CMK (cell line): ENCODE measurements around the gene IGFBP1.
"Not testable (repeated sequence)": the region's sequence is repeated elsewhere in the genome, so short reads cannot be mapped to it uniquely, and the experiment has no call there.

Source experiments
- DNase-seq: peaks from one replicate; pipeline ENCODE4 v3.0.0-alpha.2; 2010; ENCODE audit warnings: low read depth

Gene IGFBP1

DNA sequence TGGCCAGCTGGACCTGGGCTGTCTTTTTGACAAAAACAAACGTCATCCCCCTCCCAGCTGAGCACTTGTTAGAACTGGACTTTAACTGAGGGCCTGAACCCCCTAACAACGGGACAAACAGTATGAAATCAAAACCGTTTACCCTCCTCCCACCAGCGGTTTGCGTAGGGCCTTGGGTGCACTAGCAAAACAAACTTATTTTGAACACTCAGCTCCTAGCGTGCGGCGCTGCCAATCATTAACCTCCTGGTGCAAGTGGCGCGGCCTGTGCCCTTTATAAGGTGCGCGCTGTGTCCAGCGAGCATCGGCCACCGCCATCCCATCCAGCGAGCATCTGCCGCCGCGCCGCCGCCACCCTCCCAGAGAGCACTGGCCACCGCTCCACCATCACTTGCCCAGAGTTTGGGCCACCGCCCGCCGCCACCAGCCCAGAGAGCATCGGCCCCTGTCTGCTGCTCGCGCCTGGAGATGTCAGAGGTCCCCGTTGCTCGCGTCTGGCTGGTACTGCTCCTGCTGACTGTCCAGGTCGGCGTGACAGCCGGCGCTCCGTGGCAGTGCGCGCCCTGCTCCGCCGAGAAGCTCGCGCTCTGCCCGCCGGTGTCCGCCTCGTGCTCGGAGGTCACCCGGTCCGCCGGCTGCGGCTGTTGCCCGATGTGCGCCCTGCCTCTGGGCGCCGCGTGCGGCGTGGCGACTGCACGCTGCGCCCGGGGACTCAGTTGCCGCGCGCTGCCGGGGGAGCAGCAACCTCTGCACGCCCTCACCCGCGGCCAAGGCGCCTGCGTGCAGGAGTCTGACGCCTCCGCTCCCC lies at the start of gene IGFBP1:
Gene IGFBP1 (plus strand): TSS at position 304 of the 808 bp plus-strand sequence. CDS start 165 bp downstream, at position 469.
- no peak for DNase-seq

DNA sequence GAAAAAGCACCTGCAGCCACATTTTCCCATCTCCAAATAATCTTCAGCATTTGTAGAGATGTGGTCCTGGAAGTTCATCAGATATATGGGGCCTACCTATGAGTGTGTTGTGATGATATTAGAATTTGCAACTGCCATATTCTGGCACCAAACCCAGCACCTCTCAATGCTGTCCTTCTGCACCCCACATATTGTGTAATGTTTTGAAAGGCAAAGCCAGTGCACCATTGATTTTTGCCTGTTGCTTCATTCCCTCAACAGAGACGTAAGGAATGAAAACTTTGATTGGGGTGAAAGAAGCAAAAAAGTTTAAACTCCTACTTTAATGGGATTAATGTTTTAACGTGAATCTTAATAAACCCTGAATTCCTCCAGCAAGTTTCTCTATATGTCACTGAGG lies 49.4 kb upstream of the IGFBP1 start:
- not testable (repeated sequence) for DNase-seq

DNA sequence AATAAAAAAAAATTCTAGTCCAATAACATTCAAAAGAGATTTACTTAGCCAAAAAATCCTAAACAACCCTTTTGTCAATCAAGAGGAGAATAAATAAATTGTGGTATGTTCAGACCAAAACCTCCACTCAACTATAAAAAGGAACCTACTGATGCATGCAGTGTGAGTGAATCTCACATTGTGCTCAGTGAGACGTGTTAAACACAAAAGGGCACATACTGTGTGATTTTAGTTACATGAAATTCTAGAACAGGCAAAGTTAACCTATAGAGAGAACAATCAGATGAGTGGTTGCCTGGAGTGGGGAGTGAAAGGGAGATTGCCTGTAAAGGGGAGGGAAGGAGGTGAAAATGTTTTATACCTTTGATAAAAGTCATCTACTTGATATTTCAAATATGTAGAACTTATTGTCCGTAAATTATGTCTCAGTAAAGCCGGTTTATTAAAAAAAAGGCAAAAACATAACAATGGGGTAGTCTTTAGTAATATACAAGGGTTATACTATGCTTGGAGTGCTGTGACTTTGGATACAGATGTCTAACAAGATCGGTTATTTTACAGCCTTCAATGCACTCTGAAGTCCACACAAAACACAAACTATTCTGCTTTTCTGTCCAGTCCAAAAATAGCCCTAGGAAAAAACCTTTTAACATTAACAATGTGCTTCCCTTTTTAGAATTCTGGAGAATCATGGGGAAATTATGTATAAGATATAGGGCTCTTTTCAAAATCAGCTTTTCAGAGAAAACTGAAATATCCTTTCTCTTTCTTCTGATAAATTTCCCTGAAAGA lies 46.2 kb upstream of the IGFBP1 start:
- DNase-seq: not testable (repeated sequence)

GRCh38 chr7:45846536-45846935 lies 41.8 kb upstream of the IGFBP1 start:
- not testable (repeated sequence) for DNase-seq

GRCh38 chr7:45848734-45849133 lies 39.6 kb upstream of the IGFBP1 start:
- DNase-seq: not testable (repeated sequence)

DNA sequence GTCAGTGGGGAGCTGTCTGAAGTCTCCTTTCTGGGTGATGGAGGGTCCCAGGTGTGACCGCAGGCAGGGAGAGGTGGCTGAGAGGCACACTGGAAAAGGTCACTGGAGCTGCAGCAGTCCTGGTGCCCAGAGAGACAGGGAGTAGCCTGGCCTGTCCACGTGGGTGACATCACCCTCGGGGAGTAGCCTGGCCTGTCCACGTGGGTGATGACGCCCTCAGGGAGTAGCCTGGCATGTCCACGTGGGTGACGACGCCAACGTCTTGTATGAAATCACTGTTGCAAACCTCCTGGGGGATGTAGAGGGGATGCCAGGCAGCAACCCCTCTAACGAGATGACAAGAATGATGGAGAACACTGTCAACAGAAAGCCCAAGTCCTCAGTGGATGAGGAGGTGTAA lies 35.3 kb upstream of the IGFBP1 start:
- DNase-seq: not testable (repeated sequence)

GRCh38 chr7:45853491-45853890 lies 34.8 kb upstream of the IGFBP1 start:
- not testable (repeated sequence) for DNase-seq

DNA sequence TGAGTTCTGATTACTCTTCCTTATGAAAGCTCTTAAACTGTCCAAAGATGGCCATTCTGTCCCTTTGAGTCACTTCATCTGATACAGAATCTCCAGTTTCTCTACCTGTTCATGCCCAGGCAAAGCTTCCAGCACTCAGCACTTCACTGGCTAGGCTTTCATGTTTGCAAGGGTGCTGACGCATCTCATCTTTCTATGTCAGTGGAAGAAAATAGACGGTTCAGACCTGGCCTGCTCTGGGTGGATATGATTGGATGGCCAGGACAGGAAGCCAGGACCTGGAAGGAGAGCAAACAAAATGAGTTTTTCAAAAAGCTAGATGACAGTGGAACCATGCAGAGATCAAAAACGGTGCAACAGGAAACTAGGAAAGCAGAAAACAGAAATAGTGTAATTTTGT lies 32.6 kb upstream of the IGFBP1 start:
- not testable (repeated sequence) for DNase-seq

DNA sequence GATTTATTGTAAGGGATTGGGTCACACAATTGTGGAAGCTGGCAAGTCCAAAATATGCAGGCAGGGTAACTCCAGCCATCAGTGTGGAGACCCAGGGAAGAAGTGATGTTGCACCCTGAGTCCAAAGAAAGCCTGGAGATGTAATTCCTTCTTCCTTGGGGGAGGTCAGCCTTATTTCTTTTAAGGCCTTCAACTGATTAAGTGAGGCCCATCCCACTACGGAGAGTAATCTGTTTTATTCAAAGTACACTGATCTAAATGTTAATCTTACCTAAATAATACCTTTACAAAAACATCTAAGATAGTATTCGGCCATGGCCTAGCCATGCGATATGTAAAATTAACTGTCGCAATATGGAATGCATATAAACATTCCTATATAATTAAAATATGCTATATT lies 31.4 kb upstream of the IGFBP1 start:
- not testable (repeated sequence) for DNase-seq

DNA sequence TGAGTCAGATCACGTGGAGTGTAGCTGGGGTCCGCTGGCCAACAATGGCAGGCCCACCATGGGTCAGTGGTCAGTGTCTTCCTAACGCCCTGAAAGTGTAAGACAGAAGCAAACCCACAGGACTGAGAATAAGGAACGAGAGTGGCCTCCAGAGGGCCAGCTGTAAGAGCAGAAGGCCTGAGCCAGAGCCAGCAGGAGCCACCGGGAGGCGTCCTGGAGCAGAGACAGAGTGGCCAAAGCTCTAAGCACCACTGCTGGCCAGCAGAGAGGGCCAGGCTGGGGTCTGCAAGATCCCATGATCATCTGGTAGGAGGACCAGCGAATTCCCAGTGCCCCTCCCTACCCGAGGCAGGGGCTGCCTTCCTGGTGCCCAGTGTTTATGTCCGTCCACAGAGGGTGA lies 24.6 kb upstream of the IGFBP1 start:
- DNase-seq: no peak

- DNase-seq: no peak
These were observed 22.5 kb upstream of the IGFBP1 start for GRCh38 chr7:45865594-45866410.

DNA sequence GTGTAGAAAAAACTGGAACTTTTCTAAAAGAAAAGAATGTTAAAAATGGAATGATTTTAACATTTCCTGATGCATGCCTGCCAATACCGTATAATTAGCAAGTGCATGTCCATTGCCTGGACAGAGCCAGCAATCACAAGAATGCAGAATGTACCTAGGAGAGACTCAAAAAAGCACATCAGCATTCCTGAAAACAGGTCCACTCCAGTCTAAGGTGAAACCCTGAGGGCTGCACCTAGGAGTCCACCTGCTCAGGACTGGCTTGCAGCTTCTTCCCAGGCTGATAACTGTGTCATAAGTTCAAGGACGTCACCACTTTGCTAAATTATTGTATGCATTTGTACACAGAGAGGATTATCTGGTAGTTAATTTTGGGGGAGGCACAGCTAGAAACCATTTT lies 20.8 kb upstream of the IGFBP1 start:
- no peak for DNase-seq

DNA sequence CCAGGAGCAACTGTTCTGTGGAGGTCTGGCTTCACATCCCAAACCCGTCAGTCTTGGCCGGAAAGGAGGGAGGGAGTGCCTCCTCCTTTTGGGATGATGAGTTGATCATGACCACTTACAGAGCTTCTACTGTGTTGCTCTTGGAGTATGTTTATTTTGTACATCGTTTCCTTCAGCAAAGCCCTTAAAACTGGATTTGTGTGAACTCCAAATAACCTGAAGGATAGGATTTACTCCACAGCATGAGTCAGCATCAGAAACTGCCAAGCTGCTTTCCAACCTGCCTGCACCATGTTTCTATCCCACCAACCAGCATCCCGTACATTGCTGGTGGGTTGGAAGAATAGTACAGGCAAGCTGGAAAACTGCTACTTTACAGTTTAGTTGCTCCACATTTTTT lies 18.9 kb upstream of the IGFBP1 start:
- DNase-seq: no peak

- no peak for DNase-seq
These were observed 15.9 kb upstream of the IGFBP1 start for GRCh38 chr7:45872116-45873034.

GRCh38 chr7:45873035-45873354 lies 15.3 kb upstream of the IGFBP1 start, which contains the start of gene CCDC201:
CCDC201 (minus strand) TSS chr7:45873082; CDS start chr7:45873007, 75 bp downstream.
- DNase-seq: no peak

DNA sequence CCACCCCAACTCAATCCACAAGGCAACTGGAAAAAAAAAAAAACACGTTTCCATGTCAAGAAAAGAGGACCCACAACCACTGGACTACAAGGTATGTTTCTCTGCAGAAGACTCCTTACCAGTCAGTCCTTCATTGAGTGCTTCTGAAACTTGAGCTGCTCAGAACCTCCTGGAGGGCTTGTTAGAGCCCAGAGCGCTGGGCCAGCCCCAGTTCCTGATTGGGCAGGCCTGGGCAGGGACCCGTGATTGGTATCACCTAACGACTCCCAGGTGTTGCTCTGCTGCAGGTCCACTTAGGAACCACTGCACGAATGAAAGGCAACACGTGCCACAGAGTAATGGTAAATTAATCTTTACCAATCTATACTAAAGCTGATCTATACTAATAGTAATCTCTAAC lies 14.9 kb upstream of the IGFBP1 start:
- DNase-seq: no peak

- no peak for DNase-seq
These were observed 13.7 kb upstream of the IGFBP1 start for GRCh38 chr7:45874408-45875131.

DNA sequence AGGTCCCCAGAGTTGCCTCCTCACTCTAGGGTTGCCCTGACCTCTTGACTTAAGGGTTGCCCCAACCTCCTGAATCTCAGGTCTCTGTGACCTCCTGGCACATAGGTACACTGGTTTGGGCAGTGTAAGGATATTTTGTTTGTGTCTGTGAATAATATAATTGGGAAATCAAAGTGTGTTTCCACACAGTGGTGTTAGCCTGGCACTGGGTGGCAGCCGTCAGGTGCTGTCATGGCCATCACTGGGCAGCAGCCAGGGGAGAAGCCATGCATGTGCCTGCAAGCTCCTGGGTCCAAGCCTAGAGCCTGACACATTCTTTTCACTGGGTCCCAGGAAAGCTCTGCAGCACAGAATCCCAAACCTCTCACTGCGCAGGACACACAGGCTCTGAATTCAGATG lies 11.8 kb upstream of the IGFBP1 start:
- DNase-seq: no peak

DNA sequence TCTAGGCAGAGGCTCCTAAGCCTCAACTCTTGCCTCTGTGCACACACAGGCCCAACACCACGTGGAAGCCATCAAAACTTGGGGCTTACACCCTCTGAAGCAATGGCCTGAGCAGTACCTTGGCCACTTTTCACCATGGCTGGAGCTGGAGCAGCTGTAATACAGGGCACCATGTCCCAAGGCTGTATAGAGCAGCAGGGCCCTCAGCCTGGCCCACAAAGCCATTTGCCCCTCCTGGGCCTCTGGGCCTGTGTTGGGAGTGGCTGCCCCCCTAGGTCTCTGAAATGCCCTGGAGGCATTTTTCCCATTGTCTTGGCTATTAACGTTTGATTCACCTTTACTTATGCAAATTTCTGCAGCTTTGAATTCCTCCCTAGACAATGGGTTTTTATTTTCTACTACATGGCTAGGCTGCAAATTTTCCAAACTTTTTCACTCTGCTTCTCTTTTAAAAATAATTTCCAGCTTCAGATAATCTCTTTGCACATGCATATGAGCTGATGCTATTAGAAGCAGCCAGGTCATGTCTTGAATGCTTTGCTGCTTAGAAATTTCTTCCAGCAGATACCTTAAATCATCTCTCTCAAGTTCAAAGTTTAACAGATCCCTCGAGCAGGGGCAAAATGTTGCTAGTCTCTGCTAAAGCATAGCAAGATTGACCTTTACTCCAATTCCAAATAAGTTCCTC lies 9.7 kb upstream of the IGFBP1 start:
- DNase-seq: no peak

DNA sequence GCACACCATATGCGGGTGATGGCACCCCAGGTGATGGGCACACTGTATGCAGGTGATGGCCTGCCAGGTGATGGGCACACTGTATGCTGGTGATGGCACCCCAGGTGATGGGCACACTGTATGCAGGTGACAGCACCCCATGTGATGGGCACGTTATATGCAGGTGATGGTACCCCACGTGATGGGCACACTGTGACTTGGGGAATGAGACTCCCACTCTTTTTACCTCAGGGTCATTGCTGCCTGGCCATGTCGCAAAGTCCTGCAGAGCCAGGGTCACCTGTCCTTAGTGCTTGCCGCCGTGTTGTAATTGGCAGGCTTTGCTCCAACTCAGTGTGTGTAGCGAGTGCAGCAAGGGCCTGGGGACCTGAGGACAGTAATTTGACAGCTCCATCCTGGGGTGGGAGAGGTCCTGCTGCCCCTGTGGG lies 7.8 kb upstream of the IGFBP1 start:
- no peak for DNase-seq
